CD4-positive, alpha-beta T cell treated with Interleukin-4 for 4 hours (primary cell): ENCODE measurements around the gene NID1.
A peak's percentile ranks its signal among the peaks of the same experiment; 100 is the strongest.
"Not testable (repeated sequence)": the region's sequence is repeated elsewhere in the genome, so short reads cannot be mapped to it uniquely, and the experiment has no call there.

ENCODE experiments used
- DNase-seq: peaks from one replicate; pipeline ENCODE4 v3.0.0-alpha.2; 2020

NID1 gene

GRCh38 chr1:236091933-236092318 is 27.0 kb upstream of the NID1 start:
- DNase-seq, result no peak

- DNase-seq, result no peak
These were observed 25.9 kb upstream of the NID1 start for GRCh38 chr1:236090741-236091147.

DNA sequence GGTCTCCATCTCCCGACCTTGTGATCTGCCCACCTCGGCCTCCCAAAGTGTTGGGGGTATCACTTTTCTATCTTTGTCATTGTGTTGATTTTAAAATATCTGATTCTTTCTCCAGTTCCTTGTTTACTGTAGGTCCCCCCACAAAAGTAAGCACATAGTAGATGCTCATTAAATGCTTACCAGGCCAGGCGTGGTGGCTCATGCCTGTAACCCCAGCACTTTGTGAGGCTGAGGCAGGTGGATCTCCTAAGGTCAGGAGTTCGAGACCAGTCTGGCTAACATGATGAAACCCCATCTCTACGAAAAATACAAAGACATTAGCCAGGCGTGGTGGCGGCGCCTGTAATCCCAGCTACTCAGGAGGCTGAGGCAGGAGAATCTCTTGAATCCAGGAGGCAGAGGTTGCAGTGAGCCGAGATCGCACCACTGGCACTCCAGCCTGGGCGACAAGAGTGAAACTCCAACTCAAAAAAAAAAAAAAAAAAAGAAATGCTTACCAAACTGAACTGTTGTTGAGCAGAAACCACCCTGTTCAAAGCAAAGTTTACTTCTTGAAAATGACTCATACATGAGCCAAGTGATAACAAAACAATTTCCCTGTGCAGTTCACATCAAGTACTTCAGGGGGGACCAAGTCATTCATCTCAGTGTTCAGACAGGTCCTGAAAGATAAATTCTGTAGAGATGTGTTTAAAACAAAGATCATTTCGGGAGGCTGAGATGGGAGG is 24.3 kb upstream of the NID1 start:
- DNase-seq, result no peak

- DNase-seq, result no peak
These were observed 21.6 kb upstream of the NID1 start for GRCh38 chr1:236086537-236086936.

DNA sequence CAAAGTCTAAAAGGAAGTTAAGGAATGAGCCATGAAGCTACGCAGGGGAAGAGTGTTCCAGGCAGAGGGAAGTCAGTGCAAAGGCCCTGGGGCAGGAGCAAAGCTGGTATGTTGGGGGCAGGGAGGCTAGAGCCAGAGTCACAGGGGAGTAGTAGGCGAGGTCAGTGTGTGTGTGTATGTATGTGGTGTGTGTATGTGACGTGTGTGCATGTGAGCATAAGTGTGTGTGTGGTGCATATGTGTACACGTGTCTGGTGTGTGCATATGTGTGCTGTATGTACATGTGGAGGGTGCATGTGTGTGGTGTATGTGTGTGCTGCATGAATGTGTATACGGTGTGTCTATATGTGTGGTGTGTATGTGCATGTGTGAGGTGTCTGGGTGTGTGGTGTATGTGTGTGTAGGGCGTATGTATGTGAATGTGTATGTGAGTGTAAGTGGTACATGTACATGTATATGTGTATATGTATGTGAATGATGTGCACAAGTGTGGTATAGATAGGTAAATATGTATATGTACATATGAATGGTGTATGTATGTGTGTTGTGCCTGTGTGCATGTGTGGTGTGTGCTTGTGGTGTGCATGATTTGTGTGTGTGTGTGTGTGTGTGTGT is 20.8 kb upstream of the NID1 start:
- no peak for DNase-seq

- DNase-seq, result no peak
These were observed 19.5 kb upstream of the NID1 start for GRCh38 chr1:236084386-236084730.

- DNase-seq, result no peak
These were observed 18.9 kb upstream of the NID1 start for GRCh38 chr1:236083650-236084385.

DNA sequence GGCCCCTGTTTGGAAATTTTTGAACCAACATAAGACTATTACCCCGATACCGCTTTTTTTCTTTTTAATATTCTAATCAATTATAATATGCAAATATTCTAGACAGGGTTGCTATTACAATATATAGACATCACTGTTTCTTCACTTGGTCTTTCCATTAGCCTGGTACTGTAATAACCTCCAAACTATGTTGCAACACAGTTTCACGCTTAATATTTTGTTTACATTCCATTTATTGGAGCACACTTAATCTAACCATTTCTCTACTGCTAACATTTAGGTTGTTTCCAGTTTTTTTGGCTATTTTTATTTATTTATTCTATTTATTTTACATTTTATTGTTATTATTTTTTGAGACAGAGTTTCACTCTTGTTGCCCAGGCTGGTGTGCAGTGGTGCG is 17.6 kb upstream of the NID1 start:
- no peak for DNase-seq

- no peak for DNase-seq
These were observed 16.8 kb upstream of the NID1 start for GRCh38 chr1:236081546-236082227.

DNA sequence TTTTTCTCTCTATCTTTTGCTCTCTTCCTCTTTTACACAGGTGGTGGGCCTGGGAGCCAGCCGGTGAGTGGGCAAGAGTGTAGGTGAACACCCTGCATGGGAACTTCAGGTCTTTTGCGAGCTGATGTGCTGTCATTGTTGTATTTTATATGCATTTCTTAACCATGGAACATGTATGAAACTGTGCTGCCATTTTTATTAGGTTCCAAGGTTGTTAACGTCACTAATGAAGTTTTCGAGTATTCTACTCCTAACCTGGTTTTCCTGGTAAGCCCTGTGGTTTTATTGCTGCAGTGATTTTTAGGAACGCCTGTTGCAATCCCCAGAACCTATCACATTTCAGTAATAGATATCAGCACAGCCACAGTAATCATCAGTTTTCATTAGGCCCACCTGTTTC is 14.8 kb upstream of the NID1 start:
- DNase-seq, result no peak

- DNase-seq, result no peak
These were observed 14.1 kb upstream of the NID1 start for GRCh38 chr1:236078993-236079392.

GRCh38 chr1:236078077-236078476 is 13.2 kb upstream of the NID1 start:
- DNase-seq, result not testable (repeated sequence)

DNA sequence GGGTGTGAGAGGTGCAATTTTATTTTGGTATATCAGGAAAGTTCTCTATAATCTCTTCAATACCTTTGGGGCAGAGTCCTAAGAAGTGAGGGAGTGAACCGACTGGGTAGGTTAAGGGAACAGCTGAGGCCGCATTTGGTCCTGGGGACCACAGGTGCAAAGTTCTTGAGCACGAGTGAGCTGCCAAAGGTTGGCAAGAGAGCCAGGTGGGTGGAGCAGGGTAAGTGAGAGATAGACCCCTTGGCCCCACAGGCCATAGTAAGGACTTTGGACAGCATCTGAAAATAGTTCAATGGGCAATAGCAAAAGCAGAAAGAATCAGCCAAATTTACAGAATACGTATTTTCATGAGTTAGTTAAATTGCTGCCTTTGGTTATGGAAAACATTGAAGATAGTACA is 11.0 kb upstream of the NID1 start:
- DNase-seq, result no peak

- no peak for DNase-seq
These were observed 8.5 kb upstream of the NID1 start for GRCh38 chr1:236073307-236073897.

- no peak for DNase-seq
These were observed 7.1 kb upstream of the NID1 start for GRCh38 chr1:236072001-236072400.

- no peak for DNase-seq
These were observed 5.9 kb upstream of the NID1 start for GRCh38 chr1:236070753-236071152.

- no peak for DNase-seq
These were observed 4.9 kb upstream of the NID1 start for GRCh38 chr1:236069796-236070195.

- no peak for DNase-seq
These were observed 3.1 kb upstream of the NID1 start for GRCh38 chr1:236067854-236068454.

- peak; percentile 72 for DNase-seq
These were observed 2.0 kb upstream of the NID1 start for GRCh38 chr1:236066828-236067386.

- no peak for DNase-seq
These were observed 1.2 kb upstream of the NID1 start for GRCh38 chr1:236066054-236066453.

DNA sequence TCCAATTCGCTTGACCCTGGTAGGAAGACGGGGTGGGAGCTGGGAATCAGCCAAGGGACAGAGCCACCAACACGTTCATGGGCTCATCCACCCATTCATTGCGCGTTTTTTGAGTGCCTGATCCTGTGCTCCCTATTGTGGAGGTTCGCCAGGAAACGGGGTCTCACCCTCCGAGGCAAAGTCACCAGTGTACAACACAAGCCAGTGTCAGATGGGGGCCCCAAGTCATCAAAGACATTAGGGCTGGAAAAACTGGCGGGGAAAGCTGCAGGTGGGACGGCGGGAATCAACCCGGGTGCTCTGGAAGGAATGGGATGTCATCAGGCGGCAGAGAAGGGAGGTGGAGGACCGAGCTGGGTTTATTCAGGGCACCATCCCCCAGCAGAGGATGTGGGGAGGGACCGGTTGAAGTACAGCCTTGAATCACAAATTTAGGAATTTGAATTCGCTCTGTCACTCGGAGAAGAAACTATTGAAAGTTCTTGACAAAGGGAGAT is 667 bp upstream of the NID1 start:
- no peak for DNase-seq

DNA sequence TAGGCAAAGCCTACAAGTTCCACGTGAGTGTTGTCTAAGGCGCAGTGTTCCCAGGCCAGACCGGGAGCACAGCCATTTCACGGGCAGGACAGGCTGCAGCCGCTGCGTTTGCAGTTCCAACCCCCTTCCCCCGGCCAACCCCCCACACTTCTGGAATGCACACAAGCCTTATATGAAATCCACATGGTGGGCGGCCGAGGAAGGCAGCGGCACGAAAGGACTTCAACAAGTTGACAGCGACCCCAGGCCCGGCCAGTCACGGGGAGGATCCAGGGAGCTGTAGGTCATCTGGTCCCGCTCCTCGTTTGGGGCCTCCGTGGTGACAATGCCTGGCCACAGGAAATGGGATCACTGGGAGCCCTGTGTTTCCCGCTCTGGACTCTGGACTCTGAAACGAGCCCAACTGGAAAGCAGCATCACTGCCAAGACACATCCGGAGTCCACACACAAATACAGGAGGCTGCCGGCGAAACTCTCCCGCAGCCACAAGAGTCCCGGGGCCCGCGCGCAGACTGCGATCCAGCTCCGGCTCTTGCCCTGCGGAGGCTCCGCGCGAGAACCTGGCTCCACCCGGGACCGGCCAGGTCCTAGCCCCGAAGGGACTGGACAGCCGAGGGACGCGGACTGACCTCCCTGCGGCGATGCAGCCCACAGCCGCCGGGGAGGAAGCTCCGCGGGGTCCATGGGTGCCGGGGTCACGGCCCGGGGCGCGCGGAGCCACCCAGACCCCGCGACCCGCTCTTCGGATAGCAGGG is 794 bp downstream of the NID1 start:
- DNase-seq, result no peak
